Natural killer cell treated with Interleukin-12 subunit alpha and Interleukin-12 subunit beta and Interleukin-15 and Interleukin-18, amount 100 ng/mL, for 72 hours (primary cell): ENCODE measurements around the gene CIP2A. TPM values are rescaled to one million over a fixed set of nuclear protein-coding genes. Genes with fewer than 3 reads are reported as not detected.

Source experiments
- ATAC-seq, 2 donors: fragments of 150-1000 bp; cut with Tn5 transposase in 1 of 2; sonication (Bioruptor Pico), chemical (Tn5 transposase) in 1 of 2; 2 replicates each; pipeline ENCODE4 v1.10.0; 2021
- DNase-seq: peaks from one replicate; pipeline ENCODE4 v3.0.0; 2022; ENCODE audit warnings: low spot score
- H3K27ac Mint-ChIP-seq, 2 donors: 1 replicate in 1 of 2; 2 replicates in 1 of 2; pipeline ENCODE4 v1.8.0; 2022; ENCODE audit warnings: mixed read lengths in 2 of 2, mild to moderate bottlenecking in 1 of 2, moderate library complexity in 1 of 2
- H3K27me3 Mint-ChIP-seq, 2 donors: 1 replicate in 1 of 2; 2 replicates in 1 of 2; pipeline ENCODE4 v1.8.0; 2022; ENCODE audit warnings: mixed read lengths in 2 of 2
- H3K36me3 Mint-ChIP-seq: one replicate; pipeline ENCODE4 v1.8.0; 2022; ENCODE audit warnings: mixed read lengths
- H3K4me1 Mint-ChIP-seq, 2 donors: 1 replicate in 1 of 2; 2 replicates in 1 of 2; pipeline ENCODE4 v1.8.0; 2022; ENCODE audit warnings: low read depth in 2 of 2, mixed read lengths in 2 of 2, mild to moderate bottlenecking in 1 of 2
- H3K4me3 Mint-ChIP-seq: one replicate; pipeline ENCODE4 v1.8.0; 2022; ENCODE audit warnings: mixed read lengths
- H3K9me3 Mint-ChIP-seq: 2 replicates; pipeline ENCODE4 v1.8.0; 2022; ENCODE audit warnings: mixed read lengths
- total RNA-seq, 2 donors: library from RNA; stranded (reverse); gene quantifications; one replicate each; pipeline ENCODE4 v1.2.3, GENCODE V29; 2022

CIP2A gene
- total RNA-seq, 2 donors from 2014 or later = 27.0 to 48.1 TPM

- Mint-ChIP-seq H3K4me1 (no peaks in the 10 kb centered on the region), H3K27me3 (no peaks in the 10 kb centered on the region), H3K27ac (peak overlapping the region in 1 of 2 donors; percentile 8), H3K9me3 (no peaks in the 10 kb centered on the region), H3K36me3 (peaks cover 4% of the 10 kb centered on the region), H3K4me3 (no peak overlapping the region)
- ATAC-seq (no peak), DNase-seq (no peak)
Observed at GRCh38 chr3:108552267-108553159, 36.7 kb downstream of the CIP2A start.

GRCh38 chr3:108548886-108549285 lies 40.4 kb downstream of the CIP2A start:
- no peak for DNase-seq
- H3K4me3 Mint-ChIP-seq = no peak overlapping the region
- H3K4me1 Mint-ChIP-seq = peaks cover 11 to 12% of the 10 kb centered on the region in 2 donors
- ATAC-seq = no peak
- H3K9me3 Mint-ChIP-seq = no peaks in the 10 kb centered on the region
- peaks cover 4% of the 10 kb centered on the region for H3K36me3 Mint-ChIP-seq
- H3K27ac Mint-ChIP-seq = no peak overlapping the region
- H3K27me3 Mint-ChIP-seq = no peaks in the 10 kb centered on the region

- peaks cover 9% of the 10 kb centered on the region for H3K36me3 Mint-ChIP-seq
- H3K4me3 Mint-ChIP-seq = no peak overlapping the region
- H3K27ac Mint-ChIP-seq = no peak overlapping the region
- no peaks in the 10 kb centered on the region for H3K27me3 Mint-ChIP-seq
- H3K4me1 Mint-ChIP-seq = peaks cover 11 to 12% of the 10 kb centered on the region in 2 donors
- ATAC-seq (no peak), DNase-seq (no peak)
- H3K9me3 Mint-ChIP-seq = no peaks in the 10 kb centered on the region
Observed at GRCh38 chr3:108548304-108548703, 40.9 kb downstream of the CIP2A start.

DNA sequence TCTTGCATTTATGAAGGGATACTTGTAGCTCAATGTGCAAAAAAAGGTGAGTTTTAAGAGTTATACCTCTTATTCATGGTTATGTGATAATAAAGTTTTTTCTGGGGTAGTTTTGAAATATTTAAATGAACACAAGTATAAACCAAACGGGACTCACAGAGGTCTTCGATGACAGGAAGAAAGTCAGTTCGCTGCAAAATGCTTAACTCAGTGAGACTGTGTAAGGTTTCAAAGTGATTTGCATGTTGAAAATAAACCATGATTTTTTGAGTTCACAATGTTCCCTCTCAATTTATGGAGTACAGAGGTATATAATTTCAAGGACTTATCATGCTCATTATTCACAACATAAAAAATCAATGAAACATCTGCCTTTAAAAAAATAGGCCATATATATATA lies 42.5 kb downstream of the CIP2A start:
- H3K27me3 Mint-ChIP-seq = no peaks in the 10 kb centered on the region
- H3K4me3 Mint-ChIP-seq = peak overlapping the region; percentile 23
- DNase-seq = no peak
- H3K4me1 Mint-ChIP-seq = peaks cover 11 to 12% of the 10 kb centered on the region in 2 donors
- peaks cover 5% of the 10 kb centered on the region for H3K36me3 Mint-ChIP-seq
- H3K27ac Mint-ChIP-seq = no peak overlapping the region
- H3K9me3 Mint-ChIP-seq = no peaks in the 10 kb centered on the region
- ATAC-seq = no peak

- Mint-ChIP-seq H3K27ac (no peak overlapping the region), H3K4me3 (peak overlapping the region; percentile 23), H3K9me3 (no peaks in the 10 kb centered on the region), H3K27me3 (no peaks in the 10 kb centered on the region), H3K36me3 (peaks cover 5% of the 10 kb centered on the region), H3K4me1 (peaks cover 11 to 12% of the 10 kb centered on the region in 2 donors)
- no peak for DNase-seq
- no peak for ATAC-seq
Observed at GRCh38 chr3:108546247-108546646, 43.0 kb downstream of the CIP2A start.

- Mint-ChIP-seq H3K36me3 (no peaks in the 10 kb centered on the region), H3K27ac (no peak overlapping the region), H3K9me3 (no peaks in the 10 kb centered on the region), H3K4me1 (no peaks in the 10 kb centered on the region), H3K27me3 (no peaks in the 10 kb centered on the region), H3K4me3 (no peak overlapping the region)
- DNase-seq (no peak), ATAC-seq (no peak)
Observed at GRCh38 chr3:108538083-108538482, 51.2 kb downstream of the CIP2A start.

DNA sequence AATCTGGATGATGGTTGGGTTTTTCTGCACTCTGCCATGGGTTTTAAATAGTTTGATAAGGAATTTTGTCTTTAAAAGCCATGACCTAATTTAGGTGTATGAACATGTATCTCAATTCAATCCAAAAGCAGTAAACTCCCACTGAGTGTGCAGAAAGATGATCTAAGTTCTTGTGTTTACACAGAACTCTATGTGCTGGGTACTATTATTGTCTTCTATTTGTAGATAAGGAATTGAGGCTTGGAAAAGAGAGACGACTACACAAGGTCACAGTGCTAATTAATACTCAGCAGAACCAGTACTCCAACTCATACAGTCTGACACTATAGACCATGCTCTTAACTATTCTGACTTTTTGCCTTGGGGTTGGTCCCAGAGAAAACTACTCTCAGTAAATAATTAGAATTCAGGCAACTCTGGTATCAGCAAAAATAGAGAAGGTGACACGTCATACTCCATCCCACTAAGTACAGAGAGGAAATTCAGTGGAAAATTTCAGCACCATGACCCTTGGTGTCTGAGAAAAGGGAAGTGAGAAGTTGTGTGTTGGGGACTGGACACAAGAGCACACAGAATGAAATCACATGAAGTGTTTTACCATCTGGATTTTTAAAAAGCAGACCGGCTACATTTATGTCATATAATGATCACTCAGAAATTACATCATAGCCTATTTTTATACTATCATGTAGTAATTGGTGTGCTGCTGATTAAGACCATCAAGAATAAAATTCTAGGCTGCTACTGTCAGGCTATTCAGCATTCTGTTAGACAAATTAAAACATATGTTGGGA lies 60.6 kb downstream of the CIP2A start:
- ATAC-seq = no peak
- no peaks in the 10 kb centered on the region for H3K4me1 Mint-ChIP-seq
- H3K36me3 Mint-ChIP-seq = no peaks in the 10 kb centered on the region
- H3K27me3 Mint-ChIP-seq = peaks cover 23 to 48% of the 10 kb centered on the region in 2 donors
- no peak for DNase-seq
- H3K9me3 Mint-ChIP-seq = no peaks in the 10 kb centered on the region
- no peak overlapping the region for H3K4me3 Mint-ChIP-seq
- H3K27ac Mint-ChIP-seq = no peak overlapping the region

DNA sequence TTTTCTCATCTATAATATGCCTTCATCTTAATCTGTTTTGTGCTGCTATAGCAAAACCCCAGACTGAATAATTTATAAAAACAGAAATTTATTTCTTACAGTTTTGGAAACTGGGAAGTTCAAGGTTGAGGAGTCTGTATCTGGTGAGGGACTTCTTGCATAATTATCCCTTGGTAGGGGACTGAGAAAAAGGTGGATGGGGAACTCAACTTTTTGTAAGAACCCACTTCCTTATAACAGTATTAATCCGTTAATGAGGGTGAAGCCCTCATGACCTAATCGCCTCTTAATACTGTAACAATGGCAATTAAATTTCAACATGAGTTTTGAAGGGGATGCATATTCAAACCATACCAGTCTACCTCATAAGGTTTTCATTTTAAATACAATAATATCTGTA lies 61.4 kb downstream of the CIP2A start:
- H3K4me1 Mint-ChIP-seq = no peaks in the 10 kb centered on the region
- no peaks in the 10 kb centered on the region for H3K9me3 Mint-ChIP-seq
- no peak overlapping the region for H3K4me3 Mint-ChIP-seq
- DNase-seq = no peak
- H3K36me3 Mint-ChIP-seq = no peaks in the 10 kb centered on the region
- no peak for ATAC-seq
- H3K27ac Mint-ChIP-seq = no peak overlapping the region
- H3K27me3 Mint-ChIP-seq = peaks cover 23 to 48% of the 10 kb centered on the region in 2 donors

- Mint-ChIP-seq H3K27ac (no peak overlapping the region), H3K4me3 (no peak overlapping the region), H3K9me3 (no peaks in the 10 kb centered on the region), H3K27me3 (peaks cover 19 to 43% of the 10 kb centered on the region in 2 donors), H3K36me3 (no peaks in the 10 kb centered on the region), H3K4me1 (no peaks in the 10 kb centered on the region)
- DNase-seq (no peak), ATAC-seq (no peak)
Observed at GRCh38 chr3:108527109-108527508, 62.1 kb downstream of the CIP2A start.

DNA sequence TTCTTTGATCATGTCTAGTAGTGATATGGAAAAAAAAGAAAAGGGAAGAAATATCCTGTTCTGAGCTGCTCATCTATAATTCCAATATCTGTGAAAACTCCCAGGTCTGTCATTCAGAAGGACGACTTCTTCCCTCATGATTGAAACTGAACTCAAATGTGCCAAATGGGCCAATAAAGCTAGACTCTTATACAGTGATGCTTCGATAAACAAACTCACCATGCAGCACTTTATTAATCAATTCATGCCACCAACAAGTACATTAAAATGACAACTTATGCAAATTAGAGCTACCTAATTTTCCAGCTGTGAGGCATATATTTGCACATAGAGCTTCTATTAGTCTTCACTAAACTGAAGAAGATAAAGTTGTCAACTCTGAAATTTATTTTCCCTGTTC lies 63.3 kb downstream of the CIP2A start:
- Mint-ChIP-seq H3K4me3 (no peak overlapping the region), H3K36me3 (no peaks in the 10 kb centered on the region), H3K27ac (no peak overlapping the region), H3K9me3 (no peaks in the 10 kb centered on the region), H3K27me3 (peaks cover 21 to 41% of the 10 kb centered on the region in 2 donors), H3K4me1 (no peaks in the 10 kb centered on the region)
- ATAC-seq (no peak), DNase-seq (no peak)

GRCh38 chr3:108525256-108525655 lies 64.0 kb downstream of the CIP2A start:
- no peak overlapping the region for H3K27ac Mint-ChIP-seq
- H3K4me1 Mint-ChIP-seq = no peaks in the 10 kb centered on the region
- H3K4me3 Mint-ChIP-seq = no peak overlapping the region
- H3K36me3 Mint-ChIP-seq = no peaks in the 10 kb centered on the region
- H3K27me3 Mint-ChIP-seq = peaks cover 16 to 33% of the 10 kb centered on the region in 2 donors
- DNase-seq (no peak), ATAC-seq (no peak)
- no peaks in the 10 kb centered on the region for H3K9me3 Mint-ChIP-seq

- DNase-seq (no peak), ATAC-seq (no peak)
- H3K4me3 Mint-ChIP-seq = no peak overlapping the region
- no peaks in the 10 kb centered on the region for H3K36me3 Mint-ChIP-seq
- no peaks in the 10 kb centered on the region for H3K9me3 Mint-ChIP-seq
- peaks cover 12 to 26% of the 10 kb centered on the region in 2 donors for H3K27me3 Mint-ChIP-seq
- H3K4me1 Mint-ChIP-seq = no peaks in the 10 kb centered on the region
- H3K27ac Mint-ChIP-seq = no peak overlapping the region
Observed at GRCh38 chr3:108524537-108524936, 64.7 kb downstream of the CIP2A start.

DNA sequence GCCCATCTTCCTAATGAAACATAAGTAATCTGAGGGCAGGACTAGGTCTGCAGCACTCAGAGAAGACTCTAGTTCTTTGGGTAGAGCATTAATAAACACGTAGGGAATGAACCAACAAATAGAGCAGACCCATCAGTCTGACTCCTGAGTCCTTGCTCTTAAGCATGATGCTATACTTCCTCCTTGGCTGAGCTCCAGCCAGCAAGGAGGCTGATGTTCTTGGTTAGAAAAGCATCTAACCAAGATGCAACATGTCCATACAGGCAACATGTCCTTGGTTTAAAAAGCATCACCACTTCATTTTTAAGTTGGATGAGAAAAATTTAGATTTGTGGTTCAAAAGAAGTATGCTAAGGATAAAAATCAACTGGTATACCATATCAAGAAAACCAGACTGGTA lies 70.3 kb downstream of the CIP2A start:
- ATAC-seq (no peak), DNase-seq (no peak)
- Mint-ChIP-seq H3K4me1 (no peaks in the 10 kb centered on the region), H3K9me3 (no peaks in the 10 kb centered on the region), H3K27me3 (peaks cover 19 to 28% of the 10 kb centered on the region in 2 donors), H3K4me3 (no peak overlapping the region), H3K36me3 (no peaks in the 10 kb centered on the region), H3K27ac (no peak overlapping the region)

- no peaks in the 10 kb centered on the region for H3K4me1 Mint-ChIP-seq
- no peak for DNase-seq
- no peaks in the 10 kb centered on the region for H3K36me3 Mint-ChIP-seq
- H3K4me3 Mint-ChIP-seq = no peak overlapping the region
- H3K27ac Mint-ChIP-seq = no peak overlapping the region
- H3K9me3 Mint-ChIP-seq = no peaks in the 10 kb centered on the region
- peaks cover 16 to 24% of the 10 kb centered on the region in 2 donors for H3K27me3 Mint-ChIP-seq
- ATAC-seq = no peak
Observed at GRCh38 chr3:108516881-108517280, 72.4 kb downstream of the CIP2A start.
